GM12878 (cell line): ENCODE results near the gene PSME3.

Experiments used
- NFYA ChIP-seq: IDR thresholded peaks from 2 replicates; pipeline ENCODE4 v1.6.1; 2011; ENCODE audit warnings: low read depth, mild to moderate bottlenecking, low read length, improper control_type of control experiment, borderline replicate concordance
- POLR2A ChIP-seq: IDR thresholded peaks from 2 replicates; pipeline ENCODE4 v1.6.1; 2011; ENCODE audit warnings: low read depth, mild to moderate bottlenecking, low read length
- RFX5 ChIP-seq: IDR thresholded peaks from 2 replicates; pipeline ENCODE4 v1.6.1; 2011; ENCODE audit warnings: low read depth, low read length, improper control_type of control experiment
- TF ChIP-seq, protein P1 (sequence below): IDR thresholded peaks from 2 replicates; pipeline ENCODE4 v1.6.1; 2011; ENCODE audit warnings: mild to moderate bottlenecking, low read depth, low read length, moderate library complexity; ENCODE audit not compliant: insufficient replicate concordance
- TF ChIP-seq, protein P2 (sequence below): fragments of 150-350 bp; IDR thresholded peaks from 2 replicates; pipeline ENCODE4 v1.6.1; 2016; ENCODE audit warnings: low read depth, low read length
- TF ChIP-seq, protein P3 (sequence below): fragments of 450-650 bp; formaldehyde crosslinking; IDR thresholded peaks from 2 replicates; pipeline ENCODE4 v1.5.0; 2022; ENCODE audit warnings: mild to moderate bottlenecking, missing genetic modification characterization
- TF ChIP-seq, protein P4 (sequence below), 3 experiments: IDR thresholded peaks in 2 of 3; conservative IDR thresholded peaks in 1 of 3; 2 replicates each; pipeline ENCODE4 v1.5.1; 2011; ENCODE audit warnings: low read depth in 3 of 3, low read length in 3 of 3, mild to moderate bottlenecking in 3 of 3, control low read depth in 2 of 3, moderate library complexity in 2 of 3, inconsistent platforms in 1 of 3, mixed read lengths in 1 of 3; ENCODE audit not compliant: control insufficient read depth in 2 of 3, insufficient read depth in 1 of 3; ENCODE audit errors: extremely low read depth in 1 of 3

DNA sequence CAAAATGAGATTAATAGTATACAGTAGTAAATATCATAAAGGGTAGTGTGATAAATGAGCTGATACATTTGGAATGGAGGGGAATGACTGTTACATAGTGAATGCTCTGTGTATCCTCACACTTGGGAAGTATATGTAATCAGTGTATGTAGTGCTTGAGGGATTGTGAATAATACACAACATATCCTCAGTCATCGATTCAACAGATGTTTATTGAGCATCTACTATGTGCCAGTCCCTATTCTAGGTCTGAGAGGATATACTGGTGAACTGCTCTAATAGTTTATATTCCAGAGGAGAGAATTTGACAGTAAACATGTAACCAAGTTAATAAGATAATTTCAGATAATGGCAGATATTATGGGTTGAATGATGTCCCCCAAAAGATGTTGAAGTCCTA lies 5.7 kb upstream of the PSME3 start:
- TF ChIP-seq, protein P1, sequence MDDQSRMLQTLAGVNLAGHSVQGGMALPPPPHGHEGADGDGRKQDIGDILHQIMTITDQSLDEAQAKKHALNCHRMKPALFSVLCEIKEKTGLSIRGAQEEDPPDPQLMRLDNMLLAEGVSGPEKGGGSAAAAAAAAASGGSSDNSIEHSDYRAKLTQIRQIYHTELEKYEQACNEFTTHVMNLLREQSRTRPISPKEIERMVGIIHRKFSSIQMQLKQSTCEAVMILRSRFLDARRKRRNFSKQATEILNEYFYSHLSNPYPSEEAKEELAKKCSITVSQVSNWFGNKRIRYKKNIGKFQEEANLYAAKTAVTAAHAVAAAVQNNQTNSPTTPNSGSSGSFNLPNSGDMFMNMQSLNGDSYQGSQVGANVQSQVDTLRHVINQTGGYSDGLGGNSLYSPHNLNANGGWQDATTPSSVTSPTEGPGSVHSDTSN = no peak
- TF ChIP-seq, protein P2, sequence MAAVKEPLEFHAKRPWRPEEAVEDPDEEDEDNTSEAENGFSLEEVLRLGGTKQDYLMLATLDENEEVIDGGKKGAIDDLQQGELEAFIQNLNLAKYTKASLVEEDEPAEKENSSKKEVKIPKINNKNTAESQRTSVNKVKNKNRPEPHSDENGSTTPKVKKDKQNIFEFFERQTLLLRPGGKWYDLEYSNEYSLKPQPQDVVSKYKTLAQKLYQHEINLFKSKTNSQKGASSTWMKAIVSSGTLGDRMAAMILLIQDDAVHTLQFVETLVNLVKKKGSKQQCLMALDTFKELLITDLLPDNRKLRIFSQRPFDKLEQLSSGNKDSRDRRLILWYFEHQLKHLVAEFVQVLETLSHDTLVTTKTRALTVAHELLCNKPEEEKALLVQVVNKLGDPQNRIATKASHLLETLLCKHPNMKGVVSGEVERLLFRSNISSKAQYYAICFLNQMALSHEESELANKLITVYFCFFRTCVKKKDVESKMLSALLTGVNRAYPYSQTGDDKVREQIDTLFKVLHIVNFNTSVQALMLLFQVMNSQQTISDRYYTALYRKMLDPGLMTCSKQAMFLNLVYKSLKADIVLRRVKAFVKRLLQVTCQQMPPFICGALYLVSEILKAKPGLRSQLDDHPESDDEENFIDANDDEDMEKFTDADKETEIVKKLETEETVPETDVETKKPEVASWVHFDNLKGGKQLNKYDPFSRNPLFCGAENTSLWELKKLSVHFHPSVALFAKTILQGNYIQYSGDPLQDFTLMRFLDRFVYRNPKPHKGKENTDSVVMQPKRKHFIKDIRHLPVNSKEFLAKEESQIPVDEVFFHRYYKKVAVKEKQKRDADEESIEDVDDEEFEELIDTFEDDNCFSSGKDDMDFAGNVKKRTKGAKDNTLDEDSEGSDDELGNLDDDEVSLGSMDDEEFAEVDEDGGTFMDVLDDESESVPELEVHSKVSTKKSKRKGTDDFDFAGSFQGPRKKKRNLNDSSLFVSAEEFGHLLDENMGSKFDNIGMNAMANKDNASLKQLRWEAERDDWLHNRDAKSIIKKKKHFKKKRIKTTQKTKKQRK = no peak
- TF ChIP-seq, protein P3, sequence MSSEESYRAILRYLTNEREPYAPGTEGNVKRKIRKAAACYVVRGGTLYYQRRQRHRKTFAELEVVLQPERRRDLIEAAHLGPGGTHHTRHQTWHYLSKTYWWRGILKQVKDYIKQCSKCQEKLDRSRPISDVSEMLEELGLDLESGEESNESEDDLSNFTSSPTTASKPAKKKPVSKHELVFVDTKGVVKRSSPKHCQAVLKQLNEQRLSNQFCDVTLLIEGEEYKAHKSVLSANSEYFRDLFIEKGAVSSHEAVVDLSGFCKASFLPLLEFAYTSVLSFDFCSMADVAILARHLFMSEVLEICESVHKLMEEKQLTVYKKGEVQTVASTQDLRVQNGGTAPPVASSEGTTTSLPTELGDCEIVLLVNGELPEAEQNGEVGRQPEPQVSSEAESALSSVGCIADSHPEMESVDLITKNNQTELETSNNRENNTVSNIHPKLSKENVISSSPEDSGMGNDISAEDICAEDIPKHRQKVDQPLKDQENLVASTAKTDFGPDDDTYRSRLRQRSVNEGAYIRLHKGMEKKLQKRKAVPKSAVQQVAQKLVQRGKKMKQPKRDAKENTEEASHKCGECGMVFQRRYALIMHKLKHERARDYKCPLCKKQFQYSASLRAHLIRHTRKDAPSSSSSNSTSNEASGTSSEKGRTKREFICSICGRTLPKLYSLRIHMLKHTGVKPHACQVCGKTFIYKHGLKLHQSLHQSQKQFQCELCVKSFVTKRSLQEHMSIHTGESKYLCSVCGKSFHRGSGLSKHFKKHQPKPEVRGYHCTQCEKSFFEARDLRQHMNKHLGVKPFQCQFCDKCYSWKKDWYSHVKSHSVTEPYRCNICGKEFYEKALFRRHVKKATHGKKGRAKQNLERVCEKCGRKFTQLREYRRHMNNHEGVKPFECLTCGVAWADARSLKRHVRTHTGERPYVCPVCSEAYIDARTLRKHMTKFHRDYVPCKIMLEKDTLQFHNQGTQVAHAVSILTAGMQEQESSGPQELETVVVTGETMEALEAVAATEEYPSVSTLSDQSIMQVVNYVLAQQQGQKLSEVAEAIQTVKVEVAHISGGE (CRISPR knock-in tag) = no peak
- TF ChIP-seq POLR2A (no peak), NFYA (no peak), RFX5 (no peak)
- TF ChIP-seq, protein P4, sequence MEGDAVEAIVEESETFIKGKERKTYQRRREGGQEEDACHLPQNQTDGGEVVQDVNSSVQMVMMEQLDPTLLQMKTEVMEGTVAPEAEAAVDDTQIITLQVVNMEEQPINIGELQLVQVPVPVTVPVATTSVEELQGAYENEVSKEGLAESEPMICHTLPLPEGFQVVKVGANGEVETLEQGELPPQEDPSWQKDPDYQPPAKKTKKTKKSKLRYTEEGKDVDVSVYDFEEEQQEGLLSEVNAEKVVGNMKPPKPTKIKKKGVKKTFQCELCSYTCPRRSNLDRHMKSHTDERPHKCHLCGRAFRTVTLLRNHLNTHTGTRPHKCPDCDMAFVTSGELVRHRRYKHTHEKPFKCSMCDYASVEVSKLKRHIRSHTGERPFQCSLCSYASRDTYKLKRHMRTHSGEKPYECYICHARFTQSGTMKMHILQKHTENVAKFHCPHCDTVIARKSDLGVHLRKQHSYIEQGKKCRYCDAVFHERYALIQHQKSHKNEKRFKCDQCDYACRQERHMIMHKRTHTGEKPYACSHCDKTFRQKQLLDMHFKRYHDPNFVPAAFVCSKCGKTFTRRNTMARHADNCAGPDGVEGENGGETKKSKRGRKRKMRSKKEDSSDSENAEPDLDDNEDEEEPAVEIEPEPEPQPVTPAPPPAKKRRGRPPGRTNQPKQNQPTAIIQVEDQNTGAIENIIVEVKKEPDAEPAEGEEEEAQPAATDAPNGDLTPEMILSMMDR (IDR thresholded peaks at IDR 0.05 in 2 of 3, conservative IDR thresholded peaks at IDR 0.05 in 1 of 3; ENCODE audit: control insufficient read depth in 2 of 3, extremely low read depth in 1 of 3, insufficient read depth in 1 of 3, low read depth in 3 of 3, low read length in 3 of 3) = no peak
